Parathyroid adenoma (tissue), 2 donors: ENCODE data around the gene GRAMD1C.

ENCODE experiments used
- H2AFZ ChIP-seq: fragments of 300-600 bp; sonication (generic); one replicate; pipeline ENCODE4 v1.7.0; 2017; ENCODE audit warnings: antibody characterized with exemption, mild to moderate bottlenecking
- H3K27ac ChIP-seq: fragments of 300-600 bp; sonication (generic); one replicate; pipeline ENCODE4 v1.7.0; 2017
- H3K27me3 ChIP-seq: fragments of 300-600 bp; sonication (generic); one replicate; pipeline ENCODE4 v1.7.0; 2017; ENCODE audit warnings: low read length; ENCODE audit not compliant: control insufficient read depth, insufficient read depth
- H3K36me3 ChIP-seq: fragments of 300-600 bp; sonication (generic); one replicate; pipeline ENCODE4 v1.7.0; 2017; ENCODE audit warnings: low read length; ENCODE audit not compliant: control insufficient read depth, insufficient read depth
- H3K4me1 ChIP-seq: fragments of 300-600 bp; sonication (generic); one replicate; pipeline ENCODE4 v1.7.0; 2017; ENCODE audit warnings: control low read depth
- H3K4me2 ChIP-seq: fragments of 300-600 bp; sonication (generic); one replicate; pipeline ENCODE4 v1.7.0; 2017; ENCODE audit warnings: low read length
- H3K4me3 ChIP-seq: fragments of 300-600 bp; sonication (generic); one replicate; pipeline ENCODE4 v1.7.0; 2017; ENCODE audit warnings: low read depth, low read length
- H3K79me2 ChIP-seq: fragments of 300-600 bp; sonication (generic); one replicate; pipeline ENCODE4 v1.7.0; 2017; ENCODE audit warnings: control low read depth
- H3K9ac ChIP-seq: fragments of 300-600 bp; sonication (generic); one replicate; pipeline ENCODE4 v1.7.0; 2017; ENCODE audit warnings: mild to moderate bottlenecking
- H3K9me3 ChIP-seq: fragments of 300-600 bp; sonication (generic); one replicate; pipeline ENCODE4 v1.7.0; 2017; ENCODE audit warnings: low read length; ENCODE audit not compliant: control insufficient read depth
- TF ChIP-seq, protein P1 (sequence below): fragments of 300-600 bp; sonication (generic); IDR thresholded peaks from one replicate; pipeline ENCODE4 v1.7.0; 2017; ENCODE audit warnings: antibody characterized with exemption, mild to moderate bottlenecking
- donor health status: primary hyperparathyroidism.

GRAMD1C gene

GRCh38 chr3:113979916-113980315 is 141.3 kb downstream of the GRAMD1C start:
- no peak overlapping the region for H3K4me3 ChIP-seq
- no peaks in the 10 kb centered on the region for H3K79me2 ChIP-seq
- H3K36me3 ChIP-seq: no peaks in the 10 kb centered on the region
- no peak overlapping the region for H3K27ac ChIP-seq
- no peak overlapping the region for H3K4me2 ChIP-seq
- no peaks in the 10 kb centered on the region for H3K9me3 ChIP-seq
- TF ChIP-seq, protein P1, sequence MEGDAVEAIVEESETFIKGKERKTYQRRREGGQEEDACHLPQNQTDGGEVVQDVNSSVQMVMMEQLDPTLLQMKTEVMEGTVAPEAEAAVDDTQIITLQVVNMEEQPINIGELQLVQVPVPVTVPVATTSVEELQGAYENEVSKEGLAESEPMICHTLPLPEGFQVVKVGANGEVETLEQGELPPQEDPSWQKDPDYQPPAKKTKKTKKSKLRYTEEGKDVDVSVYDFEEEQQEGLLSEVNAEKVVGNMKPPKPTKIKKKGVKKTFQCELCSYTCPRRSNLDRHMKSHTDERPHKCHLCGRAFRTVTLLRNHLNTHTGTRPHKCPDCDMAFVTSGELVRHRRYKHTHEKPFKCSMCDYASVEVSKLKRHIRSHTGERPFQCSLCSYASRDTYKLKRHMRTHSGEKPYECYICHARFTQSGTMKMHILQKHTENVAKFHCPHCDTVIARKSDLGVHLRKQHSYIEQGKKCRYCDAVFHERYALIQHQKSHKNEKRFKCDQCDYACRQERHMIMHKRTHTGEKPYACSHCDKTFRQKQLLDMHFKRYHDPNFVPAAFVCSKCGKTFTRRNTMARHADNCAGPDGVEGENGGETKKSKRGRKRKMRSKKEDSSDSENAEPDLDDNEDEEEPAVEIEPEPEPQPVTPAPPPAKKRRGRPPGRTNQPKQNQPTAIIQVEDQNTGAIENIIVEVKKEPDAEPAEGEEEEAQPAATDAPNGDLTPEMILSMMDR: no peak
- no peak overlapping the region for H3K9ac ChIP-seq
- no peaks in the 10 kb centered on the region for H3K4me1 ChIP-seq
- no peaks in the 10 kb centered on the region for H3K27me3 ChIP-seq
- no peak overlapping the region for H2AFZ ChIP-seq

DNA sequence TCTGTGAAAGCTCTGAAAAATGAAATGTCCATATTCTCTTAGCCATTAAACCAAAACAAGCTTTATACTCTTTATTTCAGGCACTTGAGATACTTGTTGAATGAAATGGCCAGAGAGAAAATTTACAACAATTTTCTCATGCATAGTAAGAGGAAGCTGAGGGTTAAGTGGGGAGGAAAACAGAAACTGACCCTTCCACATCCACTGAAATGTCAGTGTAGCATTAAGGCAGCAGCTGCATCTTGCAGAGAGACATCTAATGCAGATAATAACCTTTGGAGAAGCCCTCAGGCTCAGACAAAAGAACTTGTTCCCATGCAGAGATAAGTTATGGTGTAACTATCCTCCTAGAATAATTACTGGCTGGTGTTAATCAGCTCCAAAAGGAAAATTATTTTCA is 143.2 kb downstream of the GRAMD1C start:
- H3K9me3 ChIP-seq: no peaks in the 10 kb centered on the region
- H3K4me3 ChIP-seq: no peak overlapping the region
- H3K36me3 ChIP-seq: no peaks in the 10 kb centered on the region
- H3K79me2 ChIP-seq: no peaks in the 10 kb centered on the region
- H3K4me2 ChIP-seq: no peak overlapping the region
- H3K9ac ChIP-seq: no peak overlapping the region
- TF ChIP-seq, protein P1: no peak
- H3K27ac ChIP-seq: no peak overlapping the region
- no peak overlapping the region for H2AFZ ChIP-seq
- H3K4me1 ChIP-seq: no peaks in the 10 kb centered on the region
- no peaks in the 10 kb centered on the region for H3K27me3 ChIP-seq

- Histone ChIP-seq H3K9me3 (no peaks in the 10 kb centered on the region), H3K4me2 (no peak overlapping the region), H3K79me2 (no peaks in the 10 kb centered on the region), H3K36me3 (no peaks in the 10 kb centered on the region), H3K9ac (no peak overlapping the region), H3K4me3 (no peak overlapping the region), H3K27ac (no peak overlapping the region), H3K27me3 (no peaks in the 10 kb centered on the region), H3K4me1 (no peaks in the 10 kb centered on the region), H2AFZ (no peak overlapping the region)
- TF ChIP-seq, protein P1: no peak
Observed at GRCh38 chr3:113983544-113983943, 145.0 kb downstream of the GRAMD1C start.

GRCh38 chr3:113985541-113985940 is 147.0 kb downstream of the GRAMD1C start:
- no peaks in the 10 kb centered on the region for H3K4me1 ChIP-seq
- no peak overlapping the region for H3K4me3 ChIP-seq
- H3K9me3 ChIP-seq: no peaks in the 10 kb centered on the region
- H3K4me2 ChIP-seq: no peak overlapping the region
- no peaks in the 10 kb centered on the region for H3K79me2 ChIP-seq
- H3K9ac ChIP-seq: no peak overlapping the region
- H2AFZ ChIP-seq: no peak overlapping the region
- TF ChIP-seq, protein P1: no peak
- no peaks in the 10 kb centered on the region for H3K36me3 ChIP-seq
- no peak overlapping the region for H3K27ac ChIP-seq
- no peaks in the 10 kb centered on the region for H3K27me3 ChIP-seq
